Measurements from ENCODE around the gene ATRN. TPM values are rescaled to one million over a fixed set of nuclear protein-coding genes. Genes with fewer than 3 reads are reported as not detected.

The ATRN gene
- total and polyA plus RNA-seq, 4 donors, result 8.4 to 104 (median 46.0) TPM

GRCh38 chr20:3583765-3584164, 112.9 kb downstream of the ATRN start:
- WGBS, result 83% methylated on average over 7 of the region's 7 CpGs
- no peak for DNase-seq (ENCODE audit: low spot score)
- peaks cover 10 to 56% (median 46%) of the 10 kb centered on the region in 4 donors for H3K36me3 ChIP-seq (ENCODE audit: control insufficient read depth in 4 of 4, insufficient read depth in 3 of 4, low read depth in 1 of 4, low read length in 3 of 4)
- no peaks in the 10 kb centered on the region for H3K9me3 ChIP-seq (ENCODE audit: control insufficient read depth in 4 of 4, low read length in 3 of 4)
- H3K4me1 ChIP-seq (ENCODE audit: control insufficient read depth in 4 of 4, insufficient read depth in 4 of 4, low read length in 3 of 4), result no peaks in the 10 kb centered on the region
- H3K4me3 ChIP-seq (ENCODE audit: low read depth in 1 of 3, low read length in 3 of 3), result no peak overlapping the region
- no peaks in the 10 kb centered on the region for H3K27me3 ChIP-seq (ENCODE audit: control insufficient read depth in 4 of 4, insufficient read depth in 4 of 4, low read length in 3 of 4)
- no peak overlapping the region for H3K27ac ChIP-seq (ENCODE audit: low read depth in 1 of 2, low read length in 2 of 2)
- no peak overlapping the region for H3K9ac ChIP-seq (ENCODE audit: low read depth in 1 of 2, low read length in 2 of 2)
- no peak for TF ChIP-seq FOXA2 (IDR thresholded peaks at IDR 0.05)
- no peak for TF ChIP-seq EGR1 (IDR thresholded peaks at IDR 0.05; ENCODE audit: low read depth in 2 of 2)
- no peak for TF ChIP-seq RAD21 (IDR thresholded peaks at IDR 0.05)
- no peak for TF ChIP-seq HNF4G (IDR thresholded peaks at IDR 0.05)
- no peak for TF ChIP-seq ATF3 (IDR thresholded peaks at IDR 0.05)
- TF ChIP-seq JUND (IDR thresholded peaks at IDR 0.05), result no peak
- no peak for TF ChIP-seq MAX (IDR thresholded peaks at IDR 0.05)
- no peak for TF ChIP-seq CTCF (IDR thresholded peaks at IDR 0.05; ENCODE audit: low read depth, low read length, missing input control)
- TF ChIP-seq HNF4A (conservative IDR thresholded peaks at IDR 0.05), result no peak
- TF ChIP-seq SP1 (IDR thresholded peaks at IDR 0.05), result no peak
- no peak for TF ChIP-seq FOXA1 (IDR thresholded peaks at IDR 0.05)
- no peak for TF ChIP-seq GABPA (IDR thresholded peaks at IDR 0.05 in 1 of 2, conservative IDR thresholded peaks at IDR 0.05 in 1 of 2)
- no peak for TF ChIP-seq RXRA (IDR thresholded peaks at IDR 0.05)
- no peak for TF ChIP-seq TAF1 (conservative IDR thresholded peaks at IDR 0.05)
- TF ChIP-seq YY1 (IDR thresholded peaks at IDR 0.05), result no peak
- TF ChIP-seq ZBTB33 (IDR thresholded peaks at IDR 0.05), result no peak
- TF ChIP-seq REST (IDR thresholded peaks at IDR 0.05), result no peak
- TF ChIP-seq NR2F2 (IDR thresholded peaks at IDR 0.05), result no peak

Data from liver (tissue), 9 donors.